ENCODE measurements around the gene SDK2.

The SDK2 gene

DNA sequence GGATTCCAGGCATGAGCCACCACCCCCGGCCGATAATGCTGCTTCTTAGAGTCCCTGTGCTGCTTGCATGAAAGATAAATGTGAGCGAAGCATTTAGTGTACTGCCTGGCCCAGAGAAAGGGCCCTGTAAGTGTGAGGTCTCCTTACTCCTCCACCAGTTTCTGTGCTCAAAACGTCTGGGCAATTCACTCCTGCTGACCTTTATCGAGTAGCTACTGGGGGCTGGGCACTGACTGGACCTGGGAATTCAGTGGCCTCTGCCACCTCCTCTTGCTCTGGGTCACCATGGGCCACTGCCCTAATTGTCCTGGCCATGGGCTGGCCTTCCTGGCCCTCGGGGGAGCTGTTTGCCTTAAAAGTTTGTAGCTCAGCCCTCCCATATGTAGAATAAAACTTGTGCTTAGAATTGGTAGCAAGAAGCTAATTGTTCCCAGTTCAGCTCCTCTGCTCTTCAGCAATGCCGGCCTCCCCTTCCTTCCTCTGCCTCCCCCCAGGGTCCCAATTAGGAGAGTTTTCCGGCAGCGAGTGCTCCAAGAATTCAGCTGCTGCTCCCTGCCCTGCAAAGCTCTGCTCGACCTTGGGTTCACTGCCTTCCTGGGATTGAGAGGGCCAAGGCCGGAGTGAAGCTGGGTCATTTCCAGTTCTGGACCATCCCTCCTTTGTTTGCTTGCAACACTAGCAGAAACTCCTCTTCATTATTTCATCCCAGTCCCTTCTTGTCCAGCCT, 233.5 kb downstream of the SDK2 start:
- DNase-seq = no peak

DNA sequence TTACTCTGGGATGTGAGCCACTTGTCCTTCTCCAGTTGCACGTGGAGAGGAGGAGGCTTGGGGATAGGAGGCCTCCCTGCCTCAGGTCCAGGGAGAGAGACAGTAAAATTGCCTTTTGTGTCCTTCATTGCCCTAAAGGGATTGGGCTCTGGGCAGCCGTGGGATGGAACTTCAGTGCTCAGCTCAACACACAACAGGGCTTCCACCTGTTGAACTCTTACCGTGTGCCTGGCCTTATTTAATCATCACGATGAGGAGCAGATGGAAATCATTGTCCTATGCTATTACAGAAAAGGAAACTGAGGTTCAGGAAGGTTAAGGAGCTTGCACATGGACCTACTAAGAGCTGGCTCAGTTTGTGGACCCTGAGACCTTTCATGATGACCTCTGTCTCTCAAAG, 240.0 kb downstream of the SDK2 start:
- DNase-seq = no peak

DNA sequence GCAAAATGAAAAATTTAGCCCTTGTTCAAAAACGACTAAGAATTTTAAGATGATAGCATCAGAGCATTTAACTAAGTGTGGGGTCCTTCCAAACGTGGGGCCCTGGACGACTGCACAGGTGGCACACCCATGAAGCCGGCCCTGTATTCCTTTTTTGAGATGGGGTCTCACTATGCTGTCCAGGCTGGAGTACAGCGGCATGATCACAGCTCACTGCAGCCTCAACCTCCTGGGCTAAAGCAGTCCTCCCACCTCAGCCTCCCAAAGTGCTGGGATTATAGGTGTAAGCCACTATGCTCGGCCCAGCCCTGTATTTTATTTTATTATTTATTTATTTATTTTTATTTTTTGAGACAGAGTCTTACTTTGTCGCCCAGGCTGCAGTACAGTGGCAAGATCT, 241.8 kb downstream of the SDK2 start:
- DNase-seq = no peak

DNA sequence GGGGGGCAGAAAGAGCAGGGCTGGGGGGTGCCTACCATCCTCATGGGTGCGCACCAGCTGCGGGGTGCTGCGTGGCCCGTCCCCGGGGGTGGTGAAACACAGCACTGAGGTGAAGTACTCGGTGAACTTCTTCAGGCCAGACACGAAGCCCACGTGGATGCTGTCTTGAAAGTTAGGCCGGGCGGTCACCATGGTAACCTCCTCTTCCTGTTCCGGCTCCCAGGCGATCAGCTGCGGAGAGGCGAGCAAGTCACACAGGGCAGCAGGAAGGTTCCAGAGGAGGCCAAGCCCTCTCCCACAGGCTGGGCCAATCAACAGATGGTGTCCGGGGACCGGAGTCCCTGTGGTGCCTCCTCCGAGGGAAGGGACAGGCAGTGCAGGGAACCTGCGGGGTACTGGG, 242.3 kb downstream of the SDK2 start:
- DNase-seq = no peak

DNA sequence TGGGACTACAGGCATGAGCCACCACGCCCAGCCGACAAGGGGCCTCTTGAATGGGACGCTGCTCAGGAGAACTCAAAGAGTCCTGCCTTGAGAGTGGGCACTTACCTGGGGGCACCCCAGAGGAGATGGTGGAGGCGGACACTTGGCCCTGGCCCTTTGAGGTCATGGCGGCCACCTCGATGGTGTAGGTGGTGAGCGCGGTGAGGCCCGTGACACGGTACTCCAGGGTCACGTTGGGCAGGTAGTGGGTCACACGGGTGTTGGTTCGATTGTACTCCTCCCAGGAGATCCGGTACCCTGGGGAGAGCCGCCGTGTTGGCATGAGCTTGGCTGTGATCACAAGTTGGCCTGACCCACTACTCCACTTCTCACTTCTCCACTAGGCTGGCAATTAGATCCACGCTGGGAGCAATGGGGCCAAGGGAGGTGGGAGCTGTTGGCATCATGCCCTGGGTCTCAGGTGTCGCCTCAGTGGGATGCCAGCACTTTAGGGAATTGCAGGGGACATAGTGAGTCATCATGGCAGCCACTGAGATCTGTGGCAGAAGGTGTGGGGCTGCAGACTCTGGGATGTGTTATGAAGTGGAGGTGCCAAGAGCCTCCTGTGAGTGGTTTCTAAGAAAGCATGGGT, 243.2 kb downstream of the SDK2 start:
- DNase-seq = no peak

DNA sequence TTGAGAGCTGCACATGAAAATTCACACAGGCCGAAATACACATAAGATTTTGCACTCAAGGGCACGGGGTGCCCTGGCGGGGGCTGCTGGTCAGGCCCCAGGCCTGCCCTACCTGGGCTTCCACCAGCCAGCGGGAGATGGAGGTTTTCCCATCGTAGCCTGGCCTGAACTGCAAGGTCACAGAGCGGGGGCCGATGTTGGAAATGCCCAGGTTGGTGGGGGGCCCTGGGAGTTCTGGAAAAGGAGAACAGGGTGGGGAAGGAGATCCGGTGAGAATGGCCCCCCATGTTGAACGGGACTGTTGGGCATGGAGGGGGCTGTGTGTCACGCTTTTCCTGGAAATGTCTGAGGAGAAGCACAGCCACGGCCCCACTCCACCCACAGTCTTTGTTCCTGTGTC, 245.2 kb downstream of the SDK2 start:
- DNase-seq = no peak

DNA sequence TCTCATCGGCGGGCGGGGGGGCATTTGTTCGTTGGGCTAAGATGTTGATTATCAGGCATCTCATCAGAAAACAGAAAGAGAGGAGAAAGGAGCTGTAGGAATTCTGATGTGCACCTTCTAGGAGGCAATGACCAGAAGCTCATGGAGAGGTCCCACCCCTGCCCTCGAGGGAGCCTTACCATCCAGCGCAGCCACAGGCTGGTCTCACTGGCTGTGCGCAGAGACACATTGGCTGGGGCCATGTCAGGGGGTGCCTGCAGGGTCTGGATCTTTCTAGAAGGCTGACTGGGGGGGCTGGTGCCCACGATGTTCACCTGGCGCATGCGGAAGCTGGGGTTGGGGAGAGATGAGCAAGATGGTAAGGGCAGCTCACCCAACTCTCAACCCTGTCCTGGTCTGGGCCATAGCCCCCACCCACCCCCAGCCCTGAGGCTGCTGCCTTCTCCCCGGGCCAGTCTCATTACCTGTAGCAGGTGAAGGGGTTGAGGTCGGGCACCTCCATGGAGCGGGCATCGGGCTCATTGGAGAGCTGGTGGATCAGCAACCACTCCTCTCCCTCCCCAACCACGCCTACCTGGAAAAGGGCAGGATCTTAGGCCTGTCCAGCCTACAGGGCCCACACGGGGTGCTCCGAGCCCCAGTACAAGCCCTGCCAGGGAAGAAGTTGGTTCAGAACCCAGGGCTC, 246.2 kb downstream of the SDK2 start:
- no peak for DNase-seq

DNA sequence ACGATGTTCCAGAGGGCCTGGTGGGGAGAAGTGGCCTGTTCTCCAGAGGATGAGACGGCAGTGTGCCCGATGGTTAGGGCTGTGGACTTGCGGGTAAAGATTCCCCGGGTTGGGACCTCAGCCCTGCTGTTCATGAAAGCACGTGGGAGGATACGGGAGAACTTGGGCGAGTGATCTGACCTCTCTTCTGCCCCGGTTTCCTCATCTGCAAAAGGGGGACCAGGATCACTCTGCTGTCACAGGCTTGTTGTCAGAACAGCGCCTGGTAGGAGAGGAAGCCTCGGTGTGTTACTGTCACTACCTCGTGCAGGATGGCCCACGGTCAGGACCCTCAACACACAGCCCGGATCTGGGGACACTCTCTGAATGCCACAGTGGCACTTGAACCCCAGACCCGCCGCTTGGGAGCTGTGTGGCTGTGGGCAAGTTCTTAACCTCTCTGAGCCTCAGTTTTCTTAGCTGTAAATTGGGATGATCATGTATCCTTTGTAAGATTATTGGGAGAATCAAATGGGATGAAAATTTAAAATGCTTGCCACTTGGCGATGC, 246.9 kb downstream of the SDK2 start:
- DNase-seq = no peak

DNA sequence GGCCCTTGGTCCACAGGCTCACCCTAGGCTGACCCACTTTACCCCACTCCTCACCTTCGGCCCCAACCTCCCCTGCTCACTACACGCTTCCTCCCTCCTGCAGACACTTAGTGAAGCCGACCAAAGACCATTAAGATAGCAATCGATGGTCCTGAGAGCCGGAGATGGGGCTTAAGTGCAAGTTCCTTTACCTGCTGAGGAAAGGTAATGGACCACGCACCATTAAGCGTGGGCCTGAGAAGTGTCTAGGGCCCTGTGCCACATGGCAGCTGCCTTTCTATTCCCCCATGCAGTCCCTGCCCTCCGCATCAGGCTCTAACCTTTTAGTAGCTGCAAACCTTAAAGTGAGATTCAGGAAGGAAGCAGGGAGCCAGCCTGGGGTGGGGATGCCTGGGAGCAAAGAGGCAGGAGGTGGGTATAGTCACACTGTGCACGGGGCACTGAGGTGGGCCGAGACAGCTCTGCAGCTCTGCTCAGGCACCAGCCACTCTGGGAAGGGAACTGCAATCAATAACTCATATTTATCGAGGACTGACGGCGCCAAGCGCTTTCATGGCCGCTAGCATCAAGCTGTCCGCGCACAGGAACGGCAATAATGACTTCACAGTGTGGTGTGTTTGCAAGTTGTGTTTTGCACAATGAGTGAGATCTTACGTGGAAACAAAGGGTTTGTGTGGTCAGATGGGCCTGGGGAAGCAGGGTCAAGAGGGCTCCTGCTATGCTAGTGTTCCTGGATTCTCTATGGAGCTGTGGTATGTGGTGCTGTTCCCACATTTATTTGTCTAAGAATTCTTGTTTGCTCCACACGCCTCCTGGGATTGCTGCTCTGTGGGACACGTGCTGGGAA, 247.6 kb downstream of the SDK2 start:
- no peak for DNase-seq

DNA sequence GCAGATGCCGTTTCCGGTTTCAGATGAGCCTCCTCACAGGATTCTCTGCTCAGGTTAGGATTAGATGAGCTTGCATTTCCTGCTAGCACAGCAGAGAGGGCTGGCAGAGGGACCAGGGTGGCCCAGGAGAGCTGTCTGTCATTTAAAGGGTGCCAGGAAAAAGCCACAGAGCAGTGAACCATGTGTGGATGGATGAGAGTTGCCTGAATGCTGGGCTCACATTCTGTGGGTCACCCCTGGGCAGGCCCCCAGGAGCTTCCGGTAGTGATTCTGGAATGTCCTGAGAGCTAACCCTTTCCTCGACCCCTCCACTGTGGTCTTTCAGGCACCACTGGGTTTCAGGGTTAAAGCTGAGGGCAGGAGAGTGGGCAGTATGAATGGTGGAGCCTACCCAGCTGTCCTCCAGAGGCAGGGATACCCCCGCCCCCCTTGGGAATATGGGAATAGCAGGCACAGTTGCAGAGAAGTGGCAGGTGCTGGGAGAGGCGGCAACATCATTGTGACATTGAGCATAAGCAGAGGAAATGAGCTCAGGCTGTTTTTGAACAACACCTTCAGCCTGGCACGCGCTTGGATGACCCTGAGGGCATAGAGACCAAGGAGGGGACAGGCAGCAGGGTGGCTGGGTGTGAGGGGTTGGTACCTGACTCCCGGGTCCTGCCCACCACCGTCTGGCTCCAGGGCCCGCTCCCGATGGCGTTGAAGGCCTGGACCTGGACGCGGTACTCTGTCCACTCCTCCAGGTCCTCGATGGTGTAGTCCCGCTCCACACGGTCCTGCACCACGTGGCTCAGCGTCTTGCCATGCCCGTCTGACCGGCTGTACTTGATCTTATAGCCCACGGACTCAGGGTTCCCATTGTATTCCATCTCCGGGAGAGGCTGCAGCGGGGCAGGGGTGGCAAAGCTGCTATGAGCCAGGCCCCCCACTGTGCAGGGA, 249.5 kb downstream of the SDK2 start:
- DNase-seq = no peak

DNA sequence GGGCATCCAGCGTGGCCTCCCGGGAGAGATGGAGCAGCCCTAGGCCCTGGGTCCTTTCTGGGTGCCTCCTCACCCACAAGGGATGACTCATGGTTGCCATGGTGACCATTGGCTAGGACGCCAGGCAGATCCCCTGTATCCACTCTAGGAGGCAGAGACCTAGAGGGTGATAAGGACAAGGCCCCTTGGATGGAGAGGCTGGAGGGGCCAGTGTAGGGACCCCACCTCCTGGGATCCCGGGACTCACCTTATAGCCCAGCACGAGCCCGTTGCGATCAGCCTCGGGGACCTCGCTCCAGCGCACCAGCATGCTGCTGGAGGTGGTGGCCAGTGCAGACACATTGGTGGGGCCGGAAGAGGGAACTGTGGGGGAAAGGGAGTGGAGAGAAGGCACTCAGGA, 250.3 kb downstream of the SDK2 start:
- no peak for DNase-seq

DNA sequence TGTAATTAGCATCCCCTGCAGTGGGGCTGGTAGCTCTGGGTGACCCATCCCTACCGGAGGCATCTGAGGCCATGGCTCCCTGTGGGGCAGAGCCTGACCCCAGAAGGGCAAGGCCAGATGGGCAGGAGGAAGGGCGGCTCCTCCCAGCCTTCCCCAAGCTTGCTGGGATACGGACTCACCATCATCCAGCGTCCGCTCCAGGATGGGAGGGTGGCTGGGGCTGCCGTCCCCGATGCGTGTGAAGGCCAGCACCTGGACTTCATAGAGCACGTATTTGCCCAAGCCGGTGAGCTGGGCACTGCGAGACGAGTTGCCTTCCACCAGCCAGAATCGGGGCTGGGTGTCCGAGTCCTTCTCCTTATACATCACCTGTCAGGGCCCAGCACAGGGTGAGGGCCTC, 250.9 kb downstream of the SDK2 start:
- no peak for DNase-seq

DNA sequence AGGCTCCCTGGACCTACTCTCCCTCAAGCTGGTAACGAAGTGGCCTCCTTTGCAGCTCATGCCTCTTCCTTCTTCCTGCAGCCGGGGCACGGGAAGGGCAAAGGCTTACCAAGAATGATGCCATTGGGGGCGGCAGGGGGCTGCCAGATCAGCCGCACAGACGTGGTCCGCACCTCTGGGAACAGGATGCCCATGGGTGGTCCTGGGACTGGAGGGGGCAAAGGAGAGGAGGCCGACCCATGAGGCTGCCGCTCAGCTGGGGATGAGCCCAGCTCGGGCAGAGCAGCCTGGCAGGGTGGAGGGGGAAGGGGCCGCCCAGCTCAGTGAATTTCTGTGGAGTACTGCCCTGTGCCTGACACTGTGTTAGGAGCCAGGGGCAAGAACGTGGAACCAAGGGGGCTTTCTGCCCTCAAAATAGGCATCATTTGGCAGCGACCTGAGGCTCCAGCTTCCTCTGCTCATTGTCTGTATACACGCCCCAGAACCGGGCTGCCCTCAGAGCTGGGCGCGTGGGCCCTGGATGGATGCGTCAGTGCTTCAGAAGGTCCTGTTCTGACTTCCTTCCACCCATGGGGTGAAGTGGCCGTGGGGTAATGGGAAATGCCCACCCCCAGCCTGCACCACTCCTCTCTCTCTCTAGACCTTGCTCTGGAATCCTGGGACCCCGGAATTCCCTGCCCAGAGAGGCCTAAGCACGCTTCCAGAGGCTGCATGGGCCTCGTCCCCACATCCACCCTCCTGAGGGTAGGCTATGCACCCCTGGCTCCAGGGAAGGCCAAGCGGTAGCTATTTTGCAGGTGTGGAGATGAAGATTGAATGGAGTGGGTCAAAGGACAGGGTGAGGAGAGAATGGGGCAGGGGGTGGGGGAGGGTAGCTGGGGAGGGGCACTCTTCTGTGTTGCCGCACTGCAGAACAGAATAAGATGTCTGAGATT, 252.6 kb downstream of the SDK2 start:
- no peak for DNase-seq

DNA sequence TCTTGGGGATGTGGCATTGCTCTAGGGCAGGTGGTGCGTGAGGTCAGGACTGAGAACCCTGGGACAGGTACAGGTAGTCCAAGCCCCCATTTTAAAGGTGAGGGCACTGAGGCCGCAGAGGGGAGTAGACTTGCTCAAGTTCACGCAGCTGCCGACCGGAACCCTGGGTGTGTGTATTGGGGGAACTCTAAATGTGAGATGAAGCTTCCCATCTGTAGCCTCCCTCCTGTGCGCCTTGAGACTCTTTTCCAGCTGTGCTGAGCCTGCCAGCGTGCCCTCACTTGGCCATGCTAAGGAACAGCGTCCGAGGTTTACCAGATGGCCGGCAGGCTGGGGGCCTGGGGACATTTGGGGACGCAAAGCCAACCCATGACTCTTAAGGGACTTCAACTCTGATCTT, 253.4 kb downstream of the SDK2 start:
- no peak for DNase-seq

DNA sequence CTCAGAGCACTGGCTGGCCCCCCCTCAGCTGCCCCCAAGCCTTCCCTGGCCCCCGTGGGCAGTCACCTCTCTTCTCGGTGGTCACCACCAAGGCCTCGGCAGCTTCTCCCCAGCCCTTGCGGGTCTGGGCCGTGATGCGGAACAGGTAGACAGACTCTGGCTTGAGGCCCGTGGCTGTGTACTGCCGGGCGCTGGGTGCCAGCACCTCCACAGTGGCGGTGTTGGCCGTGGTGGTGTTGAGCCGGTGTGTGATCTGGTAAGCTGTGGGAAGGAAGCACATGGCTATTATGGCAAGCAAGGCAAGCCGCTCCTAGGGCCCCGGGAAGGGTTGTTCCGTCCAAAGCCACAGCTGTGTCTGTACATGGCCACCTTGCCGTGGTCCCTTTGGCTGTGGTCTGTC, 254.0 kb downstream of the SDK2 start:
- DNase-seq = no peak

DNA sequence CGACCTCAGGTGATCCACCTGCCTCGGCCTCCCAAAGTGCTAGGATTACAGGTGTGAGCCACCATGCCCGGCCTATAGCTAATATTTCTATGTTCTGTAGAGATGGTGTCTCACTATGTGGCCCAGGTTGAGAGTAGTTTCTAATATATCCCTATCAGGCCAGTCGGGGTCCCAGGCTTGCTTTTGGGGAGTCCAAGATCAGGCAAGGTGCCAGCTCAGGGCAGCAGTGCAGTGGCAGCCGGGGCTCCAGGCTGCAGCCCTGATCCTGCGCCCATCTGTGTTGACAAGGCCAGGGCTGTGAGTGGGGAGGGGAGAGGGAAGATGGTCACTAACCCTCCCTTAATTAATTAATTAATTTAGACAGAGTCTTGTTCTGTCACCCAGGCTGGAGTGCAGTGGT, 254.8 kb downstream of the SDK2 start:
- DNase-seq = no peak

DNA sequence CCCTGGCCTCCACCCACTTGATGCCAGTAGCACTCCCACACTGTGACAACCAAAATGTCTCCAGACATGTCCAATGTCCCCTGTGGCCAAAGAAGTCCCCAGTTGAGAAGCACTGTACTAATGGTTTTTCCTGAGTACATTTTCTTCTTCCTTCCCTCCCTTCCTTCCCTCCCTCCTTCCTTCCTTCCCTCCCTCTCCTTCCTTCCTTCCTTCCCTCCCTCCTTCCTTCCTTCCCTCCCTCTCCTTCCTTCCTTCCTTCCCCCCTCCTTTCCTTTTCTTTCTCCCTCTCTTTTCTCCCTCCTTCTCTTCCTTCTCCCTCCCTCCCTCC, 255.7 kb downstream of the SDK2 start:
- DNase-seq = no peak

DNA sequence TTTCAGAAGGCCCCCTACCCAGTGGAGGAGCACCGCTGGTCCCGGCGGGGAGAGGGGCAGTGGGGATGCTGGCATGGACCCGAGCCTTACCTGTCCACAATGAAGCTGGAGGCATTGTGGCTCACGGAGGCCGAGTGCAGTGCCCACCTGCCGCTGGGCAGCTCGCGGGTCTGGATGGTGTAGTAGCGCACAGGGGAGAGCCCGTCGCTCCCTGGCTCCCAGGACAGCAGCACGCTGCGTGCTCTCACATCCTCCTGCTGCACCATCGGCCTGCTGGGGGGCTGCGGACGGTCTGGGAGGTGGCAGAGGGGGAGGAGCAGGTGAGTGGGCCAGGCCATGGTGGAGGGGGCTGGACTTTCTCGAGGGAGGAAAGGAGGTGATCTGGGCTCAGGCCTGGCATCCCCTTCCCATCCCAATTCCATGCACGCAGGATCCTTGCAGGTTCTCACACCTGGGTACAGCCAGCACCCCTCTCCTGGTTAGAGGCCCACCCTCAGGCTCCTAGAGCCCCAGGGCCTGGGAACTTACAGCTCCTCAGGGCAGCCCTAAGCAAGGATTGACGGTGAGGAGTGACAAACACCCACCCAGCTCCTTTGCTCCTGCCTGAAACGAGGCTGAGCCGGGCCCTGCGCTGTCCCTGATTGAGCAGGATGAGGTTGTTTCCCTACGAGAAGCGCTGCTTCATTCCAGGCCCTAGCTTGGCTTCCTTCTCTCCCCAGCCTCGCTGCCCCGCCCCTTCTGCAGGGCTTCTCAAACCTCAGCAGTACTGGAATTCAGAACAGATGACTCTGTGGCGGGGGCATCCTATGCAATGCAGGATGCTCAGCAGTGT, 256.3 kb downstream of the SDK2 start:
- no peak for DNase-seq

DNA sequence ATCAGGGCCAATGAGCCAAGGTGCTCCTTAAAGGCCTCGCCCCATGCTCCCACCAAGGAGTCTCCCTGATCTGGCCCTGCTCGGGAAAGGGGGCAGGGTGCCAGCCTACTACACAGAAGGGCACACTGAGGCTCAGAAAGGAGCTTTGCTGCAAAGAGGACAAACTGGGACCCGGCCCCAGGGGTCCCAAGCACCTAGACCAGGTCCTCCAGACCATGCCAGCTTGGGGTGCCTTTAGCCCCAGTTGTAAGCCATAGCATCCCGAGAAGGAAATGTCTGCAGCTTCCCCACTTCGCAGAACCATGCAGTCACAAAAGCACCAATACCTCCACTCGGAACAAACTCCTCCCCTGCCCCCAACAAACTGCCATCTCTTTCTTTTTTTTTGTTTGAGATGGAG, 257.7 kb downstream of the SDK2 start:
- no peak for DNase-seq

DNA sequence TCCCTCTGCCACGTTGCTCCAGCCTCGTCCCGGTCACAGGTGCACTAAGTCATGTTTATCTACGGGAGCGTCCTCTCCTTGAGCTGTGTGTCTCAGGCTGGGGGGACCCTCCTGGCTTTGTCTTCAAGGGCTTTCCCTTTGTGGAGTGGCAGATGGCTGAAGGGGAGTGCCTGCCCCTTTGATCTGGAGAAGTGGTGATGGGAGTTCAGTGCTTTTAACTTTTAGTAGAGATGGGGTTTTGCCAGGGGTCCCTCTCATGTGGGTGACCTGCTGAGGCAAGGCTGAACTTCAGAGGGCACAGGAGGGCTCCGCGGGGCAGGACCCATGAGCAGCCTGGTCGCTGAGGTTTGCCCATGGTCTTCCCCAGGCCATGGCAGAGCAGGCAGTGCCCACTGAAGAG, 259.3 kb downstream of the SDK2 start:
- DNase-seq = no peak

Measured in activated CD4-positive, alpha-beta T cell treated with anti-CD3 and anti-CD28 coated beads, Interleukin-2, amount 50 U/mL, for 1 hour (primary cell).